Gastroesophageal sphincter (tissue), 4 donors: ENCODE measurements around the gene TSPAN7. TPM values are rescaled to one million over a fixed set of nuclear protein-coding genes. Genes with fewer than 3 reads are reported as not detected.

Source experiments
- ATAC-seq: fragments of 150-250 bp; one replicate; pipeline ENCODE4 v1.9.1; 2016; ENCODE audit warnings: mild to moderate bottlenecking, moderate library complexity
- H3K27ac ChIP-seq, 4 donors: fragments of 200-600 bp; sonication (generic) in 3 of 4; 1 replicate in 3 of 4; 2 replicates in 1 of 4; pipeline ENCODE4 v1.5.1; 2016 to 2019
- H3K27me3 ChIP-seq: fragments of 200-600 bp; sonication (generic); one replicate; pipeline ENCODE4 v1.5.1; 2019
- H3K36me3 ChIP-seq, 2 donors: fragments of 200-600 bp; sonication (generic); one replicate each; pipeline ENCODE4 v1.5.1; 2019; ENCODE audit warnings: control low read depth in 1 of 2
- H3K4me1 ChIP-seq, 3 donors: fragments of 200-600 bp; sonication (generic); 1 replicate in 2 of 3; 2 replicates in 1 of 3; pipeline ENCODE4 v1.5.1; 2016 to 2019; ENCODE audit warnings: control low read depth in 2 of 3
- H3K4me3 ChIP-seq, 2 donors: fragments of 200-600 bp; sonication (generic); one replicate each; pipeline ENCODE4 v1.5.1; 2019; ENCODE audit warnings: mild to moderate bottlenecking in 1 of 2, moderate library complexity in 1 of 2
- H3K9me3 ChIP-seq, 3 donors: fragments of 200-600 bp; sonication (generic); one replicate each; pipeline ENCODE4 v1.5.1; 2017 to 2019; ENCODE audit warnings: control low read depth in 2 of 3
- CTCF ChIP-seq, 4 experiments: fragments of 200-600 bp in 2 of 4; fragments of 450-650 bp in 2 of 4; sonication (generic) in 1 of 4; IDR thresholded peaks; one replicate each; pipeline ENCODE4 v1.5.1; 2017 to 2019; ENCODE audit warnings: antibody characterized with exemption in 4 of 4, mild to moderate bottlenecking in 2 of 4, moderate library complexity in 2 of 4
- EP300 ChIP-seq: sonication (generic); formaldehyde crosslinking; IDR thresholded peaks from one replicate; pipeline ENCODE4 v1.6.1; 2017; ENCODE audit warnings: antibody characterized with exemption, mild to moderate bottlenecking
- POLR2A ChIP-seq, 2 donors: fragments of 450-650 bp; IDR thresholded peaks; one replicate each; pipeline ENCODE4 v1.6.1; 2017; ENCODE audit warnings: antibody characterized with exemption in 2 of 2, mild to moderate bottlenecking in 2 of 2, moderate library complexity in 1 of 2
- POLR2AphosphoS5 ChIP-seq: sonication (generic); formaldehyde crosslinking; IDR thresholded peaks from one replicate; pipeline ENCODE4 v1.6.1; 2017; ENCODE audit warnings: antibody characterized with exemption
- WGBS, 2 donors: methylation state at CpG; one replicate each; pipeline ENCODE4 v1.1.5; 2018; ENCODE audit warnings: low coverage in 1 of 2; 5-methylcytosine and 5-hydroxymethylcytosine counted together
- total RNA-seq, 4 donors: library from RNA; depleted of rRNA; stranded (reverse); fragments of >200 nt; gene quantifications; one replicate each; pipeline ENCODE4 v1.1.0, GENCODE V29; 2016

The TSPAN7 gene
- total RNA-seq, 4 donors from 2014 or later, result 6.5 to 50.5 (median 25.2) TPM

GRCh38 chrX:38697461-38697860 is 136.1 kb downstream of the TSPAN7 start:
- no peak for TF ChIP-seq POLR2AphosphoS5
- no peak for TF ChIP-seq POLR2A (IDR thresholded peaks at IDR 0.05)
- no peak for TF ChIP-seq CTCF (IDR thresholded peaks at IDR 0.05)
- no peak for TF ChIP-seq EP300
- H3K27me3 ChIP-seq, result no peaks in the 10 kb centered on the region
- no peak overlapping the region for H3K4me3 ChIP-seq
- no peaks in the 10 kb centered on the region for H3K36me3 ChIP-seq
- H3K4me1 ChIP-seq, result no peaks in the 10 kb centered on the region
- H3K9me3 ChIP-seq, result no peaks in the 10 kb centered on the region
- H3K27ac ChIP-seq, result no peak overlapping the region
- WGBS, 2 donors, result 80 to 84% methylated on average over 2 to 3 of the region's 3 CpGs
- no peak for ATAC-seq

GRCh38 chrX:38699121-38699520 is 137.8 kb downstream of the TSPAN7 start:
- WGBS, 2 donors, result 51 to 80% methylated on average over 1 to 3 of the region's 3 CpGs

GRCh38 chrX:38699696-38700095 is 138.4 kb downstream of the TSPAN7 start:
- no peak for ATAC-seq
- WGBS, 2 donors, result 22 to 29% methylated on average over 1 of the region's 1 CpG
- H3K36me3 ChIP-seq, result no peaks in the 10 kb centered on the region
- H3K4me3 ChIP-seq, result no peak overlapping the region
- H3K9me3 ChIP-seq, result no peaks in the 10 kb centered on the region
- no peak overlapping the region for H3K27ac ChIP-seq
- TF ChIP-seq CTCF (IDR thresholded peaks at IDR 0.05), result no peak
- no peak for TF ChIP-seq POLR2AphosphoS5
- no peak for TF ChIP-seq EP300
- TF ChIP-seq POLR2A (IDR thresholded peaks at IDR 0.05), result no peak
- no peaks in the 10 kb centered on the region for H3K4me1 ChIP-seq
- no peaks in the 10 kb centered on the region for H3K27me3 ChIP-seq

More at GRCh38 chrX:38699121-38699520, 137.8 kb downstream of the TSPAN7 start:
- Histone ChIP-seq H3K4me1 (no peaks in the 10 kb centered on the region), H3K9me3 (no peaks in the 10 kb centered on the region), H3K4me3 (no peak overlapping the region), H3K27ac (no peak overlapping the region), H3K27me3 (no peaks in the 10 kb centered on the region), H3K36me3 (no peaks in the 10 kb centered on the region)
- ATAC-seq, result no peak
- TF ChIP-seq POLR2AphosphoS5 (no peak), EP300 (no peak), CTCF (IDR thresholded peaks at IDR 0.05) (no peak), POLR2A (IDR thresholded peaks at IDR 0.05) (no peak)

- no peak overlapping the region for H3K4me3 ChIP-seq
- no peaks in the 10 kb centered on the region for H3K4me1 ChIP-seq
- no peaks in the 10 kb centered on the region for H3K36me3 ChIP-seq
- no peak for ATAC-seq
- H3K27ac ChIP-seq, result no peak overlapping the region
- no peaks in the 10 kb centered on the region for H3K9me3 ChIP-seq
- 17% methylated on average over 1 of the region's 1 CpG; no CpG with 5 or more reads in 1 of the 2 donors for WGBS, 2 donors
- H3K27me3 ChIP-seq, result no peaks in the 10 kb centered on the region
- no peak for TF ChIP-seq POLR2A (IDR thresholded peaks at IDR 0.05)
- TF ChIP-seq CTCF (IDR thresholded peaks at IDR 0.05), result no peak
- TF ChIP-seq POLR2AphosphoS5, result no peak
- no peak for TF ChIP-seq EP300
These were observed 139.7 kb downstream of the TSPAN7 start for GRCh38 chrX:38701073-38701472.

GRCh38 chrX:38704146-38704882 is 143.0 kb downstream of the TSPAN7 start:
- no peak for ATAC-seq
- Histone ChIP-seq H3K27me3 (no peaks in the 10 kb centered on the region), H3K27ac (no peak overlapping the region), H3K4me3 (no peak overlapping the region), H3K36me3 (no peaks in the 10 kb centered on the region), H3K9me3 (no peaks in the 10 kb centered on the region), H3K4me1 (no peaks in the 10 kb centered on the region)
- WGBS, 2 donors, result 63 to 80% methylated on average over 1 of the region's 2 CpGs
- TF ChIP-seq POLR2A (IDR thresholded peaks at IDR 0.05), result no peak
- TF ChIP-seq CTCF (IDR thresholded peaks at IDR 0.05), result no peak
- TF ChIP-seq EP300, result no peak
- no peak for TF ChIP-seq POLR2AphosphoS5
